HG03108 (cell line): ENCODE results near the gene PRKG1.

Experiments used
- ATAC-seq: cut with Tn5 transposase; IDR thresholded peaks from one replicate; pipeline ENCODE4 v1.9.1; 2021; ENCODE audit warnings: moderate library complexity; ENCODE audit not compliant: unreplicated experiment

The PRKG1 gene

DNA sequence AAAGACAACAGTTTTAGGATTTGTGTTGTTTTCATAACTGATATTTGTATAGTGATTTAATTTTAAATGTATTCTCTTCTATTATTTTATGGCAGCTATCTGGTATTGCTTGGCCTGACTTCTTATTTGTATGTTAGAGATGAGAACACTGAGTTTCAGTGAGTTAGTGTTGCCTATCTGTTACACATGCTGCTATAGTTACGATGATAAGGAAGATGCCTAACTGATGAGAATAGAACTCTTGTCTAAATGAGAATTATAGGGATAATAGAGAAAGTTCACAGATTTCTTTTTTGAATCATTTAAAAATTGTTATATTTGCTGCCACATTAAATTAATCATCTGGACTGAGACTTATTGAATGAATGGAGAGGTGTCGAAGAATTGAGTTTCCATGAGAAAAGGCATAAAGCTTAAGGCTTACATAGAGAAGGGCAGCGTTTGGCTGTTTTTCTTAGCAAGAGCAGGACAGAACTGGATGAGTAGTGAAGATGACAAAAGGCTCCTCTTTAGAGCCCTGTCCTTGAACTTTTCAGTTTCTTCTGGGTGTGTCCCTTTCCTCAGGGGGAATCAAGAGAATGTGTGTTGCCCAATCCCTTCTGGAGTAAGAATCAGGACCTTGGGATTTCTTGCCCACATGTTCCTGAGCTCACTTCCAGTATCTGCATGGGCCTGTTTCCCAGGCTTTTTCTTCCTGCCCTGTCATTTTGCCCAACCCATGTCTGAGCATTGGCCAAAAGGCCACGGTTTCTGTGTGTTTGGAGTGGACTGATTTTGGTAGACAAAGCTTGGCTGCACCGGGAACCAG, 820.7 kb downstream of the PRKG1 start:
- no peak for ATAC-seq

DNA sequence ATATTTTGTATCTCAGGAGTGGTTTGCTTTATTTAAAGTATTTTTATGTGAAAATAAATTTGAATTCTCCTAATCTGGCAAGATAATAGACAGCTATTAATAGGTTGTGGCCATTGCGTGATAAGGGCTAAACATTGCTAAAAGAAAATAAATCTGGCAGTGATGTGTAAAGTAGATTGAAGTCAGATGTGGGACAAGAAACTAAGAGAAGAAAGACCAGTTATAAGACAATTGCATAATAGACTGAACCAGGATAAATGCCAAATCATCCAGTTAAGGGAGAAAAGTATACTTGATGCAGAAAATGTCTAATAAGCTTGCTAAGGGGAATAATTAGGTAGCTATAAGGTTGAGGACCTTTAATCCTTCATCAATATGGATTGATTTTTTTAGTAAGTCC, 822.6 kb downstream of the PRKG1 start:
- ATAC-seq = no peak

DNA sequence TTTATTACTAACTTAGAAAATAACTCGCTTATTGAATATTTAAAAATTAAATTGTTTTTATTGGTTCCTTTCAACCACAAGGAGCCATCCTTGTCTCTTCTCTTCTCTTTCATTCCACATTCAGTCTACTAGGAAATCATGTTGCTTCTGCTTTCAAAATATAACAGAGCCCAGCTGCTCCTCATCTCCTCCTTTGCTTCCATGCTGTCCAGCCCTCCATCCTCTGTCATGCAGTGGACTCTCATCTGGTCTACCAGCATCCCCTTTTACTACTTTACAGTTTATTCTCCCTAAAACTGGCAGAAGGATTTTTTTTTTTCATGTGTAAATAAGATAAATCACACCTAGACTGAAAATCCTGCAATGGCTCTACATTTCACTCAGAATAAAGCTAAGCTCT, 823.3 kb downstream of the PRKG1 start:
- no peak for ATAC-seq

DNA sequence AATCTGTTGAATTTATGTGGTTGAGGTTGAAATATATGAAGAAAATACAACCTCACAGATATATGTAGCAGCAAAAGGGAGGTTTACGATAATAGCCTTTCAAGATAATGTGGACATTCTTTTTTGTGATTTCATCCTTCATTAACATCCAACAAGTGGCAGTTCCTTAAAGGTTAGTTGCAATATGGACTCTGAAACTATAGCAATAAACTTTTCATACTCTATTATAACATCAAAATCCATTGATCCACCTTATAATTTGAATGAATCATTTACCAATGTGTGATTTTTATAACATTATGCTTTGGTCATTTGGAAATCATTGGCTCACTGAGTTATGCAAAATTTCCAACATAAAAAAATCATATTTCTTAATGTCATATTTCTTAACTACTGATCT, 825.9 kb downstream of the PRKG1 start:
- ATAC-seq = no peak

DNA sequence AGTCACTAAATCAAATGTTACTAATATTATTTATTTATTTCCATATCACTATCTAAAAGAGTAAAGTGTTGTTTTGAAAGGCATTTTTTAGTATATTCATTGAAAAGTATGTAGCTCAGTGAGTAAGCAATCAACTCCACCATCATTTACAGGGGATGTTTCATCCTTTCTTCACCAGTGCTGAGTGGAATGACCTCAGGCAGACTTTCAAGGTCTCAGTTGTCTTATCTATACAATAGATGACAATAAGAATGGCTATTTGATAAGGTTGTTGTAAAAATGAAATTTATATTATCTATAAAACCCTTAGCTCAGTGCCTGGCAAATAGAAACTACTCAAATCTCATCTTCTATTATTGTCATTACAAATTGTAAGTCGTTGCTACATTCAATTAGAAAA, 829.4 kb downstream of the PRKG1 start:
- no peak for ATAC-seq

DNA sequence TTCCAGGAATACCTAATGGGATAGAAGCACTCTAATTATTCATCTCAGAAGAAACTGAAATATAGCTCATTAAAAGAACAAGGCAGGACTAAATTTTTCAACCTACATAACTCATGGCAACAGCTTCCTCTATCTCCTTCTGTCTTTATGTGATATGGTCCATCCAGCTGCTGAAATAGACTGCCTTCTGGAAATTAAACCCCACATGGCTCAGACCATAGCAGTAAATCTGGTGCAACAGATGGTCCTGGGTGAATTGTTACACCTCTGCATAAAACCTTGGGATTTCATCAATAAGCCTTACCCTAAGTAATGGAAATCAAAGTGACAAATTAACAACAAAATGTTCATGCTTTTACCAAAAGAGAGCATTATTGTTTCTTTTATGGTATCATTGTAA, 830.7 kb downstream of the PRKG1 start:
- ATAC-seq = no peak

DNA sequence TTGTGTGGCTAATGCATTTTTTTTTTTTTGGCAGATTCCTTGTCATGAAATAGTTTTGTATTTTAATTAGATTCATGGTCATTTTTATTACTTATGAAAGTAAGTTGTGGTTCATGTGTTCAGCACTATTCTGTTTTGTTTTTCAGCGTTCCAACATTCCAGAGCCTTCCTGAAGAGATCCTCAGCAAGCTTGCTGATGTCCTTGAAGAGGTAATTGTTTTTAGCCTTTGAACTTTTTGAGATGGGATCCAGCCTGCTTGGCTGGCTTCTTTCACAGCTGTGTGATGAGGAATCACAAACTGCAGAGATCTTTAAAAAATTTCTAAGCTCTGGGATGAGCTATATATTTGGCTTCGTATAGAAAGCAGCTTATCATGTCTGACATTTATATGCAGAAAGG, 833.1 kb downstream of the PRKG1 start:
- ATAC-seq = no peak

DNA sequence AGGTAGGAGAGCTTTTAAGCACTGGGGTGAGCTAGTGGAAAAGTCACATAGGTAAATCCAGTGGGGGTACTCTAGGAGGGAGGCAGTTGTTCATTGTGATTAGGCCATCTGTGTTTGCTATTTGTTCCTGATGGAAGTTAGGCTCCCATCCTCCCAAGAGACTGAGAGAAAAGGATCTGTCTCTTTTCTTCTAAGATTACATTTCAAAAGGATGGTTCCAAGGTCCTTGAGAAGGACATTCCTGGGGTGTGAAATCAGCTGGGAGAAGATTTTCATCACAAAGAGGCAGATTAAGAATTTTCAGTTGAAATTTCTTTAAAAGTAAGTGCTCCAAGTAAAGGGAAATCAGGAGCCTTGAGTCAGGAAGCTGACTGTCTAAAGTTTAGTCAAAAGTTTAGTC, 835.9 kb downstream of the PRKG1 start:
- no peak for ATAC-seq

DNA sequence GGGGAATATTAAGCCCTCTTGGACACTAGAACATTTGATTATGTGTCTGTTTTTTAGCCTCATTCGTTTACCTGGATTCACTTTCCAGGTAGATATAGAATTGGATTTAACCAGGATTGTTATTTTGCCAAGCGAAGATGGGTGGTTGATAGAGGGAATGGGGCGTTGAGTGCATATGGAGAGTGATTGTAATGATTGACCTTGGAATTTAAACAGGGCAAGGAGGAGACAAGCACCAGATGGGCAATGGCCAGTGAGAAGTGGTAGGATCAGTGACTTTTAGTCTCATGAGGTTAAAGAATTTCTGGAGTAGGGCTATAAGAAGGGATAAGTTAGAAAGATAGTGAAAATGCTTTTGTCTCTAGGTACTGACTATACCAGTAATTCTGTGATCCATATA, 836.3 kb downstream of the PRKG1 start:
- no peak for ATAC-seq

DNA sequence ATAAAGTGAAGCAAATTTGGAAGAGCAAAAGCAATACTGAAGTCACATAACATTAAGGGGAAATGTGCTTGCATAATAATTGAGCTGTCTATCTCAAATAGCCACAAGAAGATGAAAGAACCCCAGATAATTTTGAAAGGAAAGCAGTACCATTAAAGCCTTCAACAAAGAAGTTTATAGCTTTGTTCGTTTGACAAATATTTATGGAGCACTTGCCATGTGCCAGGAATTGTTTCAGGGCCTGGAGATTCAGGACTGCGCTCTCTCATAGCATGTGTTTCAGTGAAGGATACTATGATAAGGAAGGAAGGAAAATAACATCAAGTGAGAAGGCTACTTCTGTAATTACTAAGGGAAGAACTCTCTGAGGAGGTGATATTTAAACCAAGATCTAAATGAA, 837.4 kb downstream of the PRKG1 start:
- ATAC-seq = no peak

DNA sequence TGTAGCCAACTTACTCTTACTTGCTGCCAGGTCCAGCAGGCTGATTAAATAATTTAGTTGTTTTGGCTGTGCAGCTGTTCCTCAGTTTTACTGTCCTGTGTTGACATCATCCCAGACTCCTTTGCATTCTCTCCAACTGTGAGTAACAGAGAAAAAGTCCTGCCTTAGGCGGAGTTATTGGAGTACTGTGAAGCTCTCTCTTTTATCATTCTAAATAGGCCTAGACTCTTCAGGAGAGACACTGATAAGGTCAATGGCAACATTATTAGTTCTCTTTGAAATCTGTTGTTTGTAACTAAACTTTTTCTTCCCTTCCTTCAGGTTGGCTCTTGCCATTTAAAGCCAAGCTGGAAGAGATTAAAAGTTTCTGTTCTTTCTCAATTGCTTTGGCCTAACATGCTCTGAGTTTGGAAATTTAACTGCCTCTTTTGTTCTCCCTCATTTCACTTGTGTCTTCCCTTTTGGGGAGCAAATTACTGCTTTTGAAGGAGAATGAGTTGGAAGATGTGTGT, 840.8 kb downstream of the PRKG1 start:
- ATAC-seq = no peak

DNA sequence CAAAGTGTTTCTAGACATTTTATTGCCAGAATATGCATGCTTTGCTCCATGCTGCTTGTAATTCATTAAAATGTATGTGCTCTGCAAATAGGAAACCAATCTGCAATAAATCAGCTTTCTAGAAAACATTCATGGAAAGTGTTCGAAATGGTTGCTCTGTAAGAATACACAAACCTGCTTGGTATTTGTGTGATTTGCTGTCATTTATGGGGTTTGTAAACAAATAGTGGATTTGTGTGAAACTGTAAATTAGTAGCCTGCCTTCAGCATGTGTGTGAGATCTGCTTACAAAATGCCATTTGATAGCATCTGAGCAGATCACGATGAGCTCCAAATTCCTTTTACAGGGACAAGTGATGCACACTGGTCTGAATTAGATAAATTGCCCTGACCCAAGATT, 844.2 kb downstream of the PRKG1 start:
- no peak for ATAC-seq

DNA sequence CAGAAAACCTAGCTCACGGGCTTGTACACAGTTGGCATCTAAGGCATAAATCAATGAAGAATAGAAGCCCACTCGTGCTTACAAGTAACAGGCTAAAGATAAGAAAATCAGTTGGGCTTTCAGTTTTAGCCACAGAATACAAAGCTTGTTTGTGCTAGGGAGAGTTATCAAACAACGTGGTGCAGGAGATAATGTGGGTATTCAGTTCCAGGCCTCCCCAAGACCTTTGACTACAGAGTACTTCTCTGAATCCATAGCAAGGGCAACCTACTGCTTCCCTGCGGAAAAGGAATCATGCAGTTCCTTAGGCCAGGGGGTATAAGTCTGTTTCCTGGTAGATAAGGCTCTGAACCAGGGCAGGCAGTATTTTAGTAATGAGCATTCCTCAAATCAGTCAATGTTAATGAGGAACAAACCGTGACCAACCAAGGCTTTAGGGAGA, 844.6 kb downstream of the PRKG1 start:
- ATAC-seq = no peak

DNA sequence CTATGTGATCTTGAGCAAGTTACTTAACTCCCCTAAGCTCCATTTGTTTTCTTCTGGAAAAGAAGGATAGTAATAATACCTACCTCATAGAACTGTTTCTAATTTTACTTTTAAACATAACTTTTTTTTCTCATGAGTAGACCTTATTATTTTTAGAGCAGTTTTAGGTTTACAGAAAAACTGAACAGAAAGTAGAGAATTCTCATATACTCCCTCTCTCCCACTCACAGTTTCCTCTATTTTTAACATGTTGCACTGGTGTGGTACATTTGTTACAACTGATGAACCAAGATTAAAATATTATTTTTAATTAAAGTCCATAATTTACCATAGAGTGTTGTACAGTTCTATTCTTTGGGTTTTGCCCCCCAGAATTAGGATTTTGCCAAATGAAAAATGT, 846.4 kb downstream of the PRKG1 start:
- ATAC-seq = no peak

DNA sequence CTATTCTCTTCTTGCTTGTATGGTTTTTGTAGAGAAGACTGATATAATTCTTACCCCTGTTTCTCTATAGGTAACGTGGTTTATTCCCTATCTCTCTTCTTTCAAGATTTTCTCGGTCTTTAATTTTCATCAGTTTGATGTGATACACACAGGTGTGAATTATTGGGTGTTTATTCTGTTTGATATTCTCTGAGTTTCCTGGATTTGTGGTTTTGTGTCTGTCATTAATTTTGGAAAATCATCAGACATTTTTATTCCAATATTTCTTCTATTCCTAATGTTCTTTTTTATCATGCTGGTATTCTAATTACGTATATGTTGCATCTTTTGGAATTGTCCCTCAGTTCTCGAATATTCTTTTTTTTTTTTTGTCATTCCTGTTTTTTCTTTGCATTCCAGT, 850.1 kb downstream of the PRKG1 start:
- ATAC-seq = no peak

DNA sequence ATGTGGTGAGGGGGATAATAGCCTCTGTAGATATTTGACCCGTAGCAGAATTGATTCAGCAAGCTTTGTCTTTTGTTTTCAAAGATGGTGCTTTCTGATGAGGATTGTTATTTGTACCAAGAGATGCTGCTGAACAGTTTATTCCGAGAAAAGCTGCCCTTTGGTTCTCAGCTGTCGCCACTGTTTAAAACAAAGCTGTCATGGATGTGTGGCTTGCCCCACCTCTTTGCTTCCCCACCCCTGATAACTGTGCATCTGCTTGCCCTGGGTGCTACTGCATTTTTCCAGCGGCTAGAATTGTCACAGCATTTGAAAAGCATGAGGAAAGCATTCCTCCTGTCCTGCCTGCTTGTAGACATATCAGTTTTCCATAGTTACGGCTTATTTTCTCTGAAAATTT, 852.0 kb downstream of the PRKG1 start:
- no peak for ATAC-seq

DNA sequence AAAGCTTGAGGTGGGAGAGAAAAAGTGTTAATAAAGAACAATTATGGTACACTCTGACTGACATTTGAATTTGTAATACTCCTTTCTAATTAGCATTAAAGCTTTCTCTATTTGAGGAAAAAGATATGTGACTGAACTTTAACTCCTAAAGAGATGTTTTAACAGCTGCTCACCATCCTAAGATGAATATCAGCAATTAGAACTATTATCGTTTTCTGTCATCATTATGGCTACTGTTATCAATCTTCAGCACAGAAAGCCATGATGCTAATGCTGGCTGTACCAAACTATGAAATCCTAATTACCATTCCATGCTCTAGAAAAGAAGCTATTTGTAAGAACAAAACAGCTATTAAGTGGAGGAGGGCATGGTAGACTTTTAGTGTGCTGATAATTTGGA, 853.9 kb downstream of the PRKG1 start:
- no peak for ATAC-seq

DNA sequence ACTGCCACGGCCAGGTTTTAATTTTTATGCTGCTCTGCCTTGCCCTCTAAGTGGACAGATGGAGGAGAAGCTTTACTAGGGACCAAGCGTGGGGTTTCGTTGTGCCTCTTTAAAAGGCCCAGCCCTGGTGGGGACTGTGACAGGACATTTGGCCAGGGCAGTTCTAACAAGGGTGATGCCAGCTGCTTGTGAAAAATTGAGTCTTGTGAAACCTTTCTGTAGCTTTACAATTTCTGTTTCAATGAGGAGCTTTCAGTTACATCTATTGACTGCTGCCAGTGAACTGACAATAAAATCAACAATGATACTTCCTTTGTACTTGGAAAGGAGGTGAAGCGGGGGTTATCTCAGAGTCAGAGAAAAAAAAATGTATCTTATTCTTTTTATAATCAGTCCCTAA, 858.2 kb downstream of the PRKG1 start:
- no peak for ATAC-seq

DNA sequence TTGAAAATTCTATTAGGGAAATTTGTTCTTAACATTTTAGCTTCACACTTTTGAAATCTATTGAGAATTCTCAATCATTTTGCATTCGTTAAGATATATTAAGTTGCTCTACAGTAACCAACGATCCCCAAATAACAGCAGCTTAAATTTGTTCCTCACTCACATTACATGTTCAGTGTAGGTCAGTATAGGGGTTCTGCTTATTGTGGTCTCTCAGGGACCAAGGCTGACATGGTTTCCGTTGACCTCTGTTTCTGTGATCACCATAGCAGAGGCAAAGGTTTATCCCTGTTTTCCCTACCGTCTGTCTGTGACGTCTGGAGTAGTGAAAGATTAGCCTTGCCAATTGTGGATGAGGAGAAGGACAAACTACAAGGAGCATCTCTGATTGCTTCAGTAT, 860.1 kb downstream of the PRKG1 start:
- ATAC-seq = no peak

DNA sequence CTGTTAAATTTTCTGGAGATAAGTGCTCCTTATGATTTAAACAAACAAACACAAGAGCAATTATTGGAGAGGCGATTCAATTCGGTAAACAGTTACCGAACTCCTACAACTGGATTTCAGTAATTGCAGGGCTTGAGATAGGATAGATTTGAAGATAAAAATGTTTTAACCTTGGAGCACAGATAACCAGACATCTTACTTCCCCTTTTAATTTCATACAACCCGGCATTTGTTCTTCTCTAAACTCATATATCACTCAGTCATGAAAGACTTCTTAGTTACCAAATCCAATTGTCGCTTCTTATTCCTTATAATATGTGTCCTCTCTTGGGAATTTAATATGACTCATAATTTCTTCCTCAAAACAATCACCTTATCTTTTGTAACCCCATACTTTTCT, 861.1 kb downstream of the PRKG1 start:
- ATAC-seq = no peak

DNA sequence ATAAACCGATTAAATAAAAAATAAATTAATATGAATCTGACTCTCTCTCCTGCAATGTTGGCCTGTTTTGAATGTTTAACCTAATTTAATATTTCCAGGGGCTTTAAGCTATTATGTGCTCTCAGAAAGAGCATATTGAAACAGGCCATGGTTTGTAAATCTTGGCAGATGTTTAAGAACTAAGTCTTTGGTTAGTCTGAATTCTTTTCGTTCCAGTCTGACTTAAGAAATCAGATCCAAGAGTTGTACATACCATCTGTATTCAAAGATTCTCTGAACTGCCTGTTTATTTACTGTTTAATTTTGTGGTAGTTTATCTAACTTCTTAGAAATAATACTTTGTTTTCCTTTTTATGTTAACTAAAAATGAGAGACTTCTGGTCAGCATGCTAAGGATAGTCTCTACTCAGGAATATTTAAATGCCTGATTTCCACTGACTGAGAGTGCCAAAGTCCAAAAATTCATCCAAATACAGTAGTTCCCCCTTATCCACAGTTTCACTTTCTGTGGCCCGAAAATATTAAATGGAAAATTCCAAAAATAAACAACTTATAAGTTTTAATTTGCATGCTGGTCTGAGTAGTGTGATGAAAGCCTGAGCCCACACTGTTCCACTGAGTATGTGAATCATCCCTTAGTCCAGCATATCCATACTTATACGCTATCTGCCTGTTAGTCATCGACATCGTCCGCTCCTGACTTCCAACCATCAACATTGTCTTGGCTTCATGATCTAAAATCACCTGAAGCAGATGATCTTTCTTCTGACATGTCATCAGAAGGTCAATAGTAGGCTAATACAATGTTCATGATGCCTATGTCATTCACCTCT, 863.2 kb downstream of the PRKG1 start:
- no peak for ATAC-seq

DNA sequence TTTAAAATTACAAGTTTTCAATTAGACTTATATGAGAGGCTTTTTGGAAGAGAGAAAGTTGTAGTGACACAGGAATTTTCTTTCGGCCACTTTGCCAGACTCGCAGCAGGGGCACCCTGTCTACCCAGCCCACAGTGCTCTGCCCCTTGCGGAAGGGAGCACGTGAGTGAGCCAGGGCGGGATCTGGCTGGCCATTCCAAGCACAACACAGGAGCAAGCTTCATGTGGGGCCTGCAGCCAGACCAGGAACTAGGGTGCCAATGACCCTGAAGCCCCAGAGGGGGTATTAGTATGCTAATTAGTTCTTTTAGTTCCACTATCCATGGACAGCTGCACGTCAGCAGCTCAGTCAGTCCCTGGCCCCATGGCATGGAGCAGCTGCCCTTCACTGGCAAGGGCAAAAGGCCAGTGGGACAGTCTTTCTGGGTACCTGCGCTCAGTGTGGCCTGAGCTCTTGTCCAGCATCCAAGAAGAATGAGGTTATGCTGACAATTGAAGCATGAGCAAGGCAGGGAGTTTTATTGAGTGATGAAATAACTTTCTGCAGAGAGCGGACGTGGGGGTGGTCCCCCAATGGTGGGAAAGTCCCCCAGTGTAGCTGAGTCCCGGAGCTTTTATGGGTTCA, 876.2 kb downstream of the PRKG1 start:
- ATAC-seq = no peak
